Measurements from ENCODE around the gene SPATA2L.

DNA sequence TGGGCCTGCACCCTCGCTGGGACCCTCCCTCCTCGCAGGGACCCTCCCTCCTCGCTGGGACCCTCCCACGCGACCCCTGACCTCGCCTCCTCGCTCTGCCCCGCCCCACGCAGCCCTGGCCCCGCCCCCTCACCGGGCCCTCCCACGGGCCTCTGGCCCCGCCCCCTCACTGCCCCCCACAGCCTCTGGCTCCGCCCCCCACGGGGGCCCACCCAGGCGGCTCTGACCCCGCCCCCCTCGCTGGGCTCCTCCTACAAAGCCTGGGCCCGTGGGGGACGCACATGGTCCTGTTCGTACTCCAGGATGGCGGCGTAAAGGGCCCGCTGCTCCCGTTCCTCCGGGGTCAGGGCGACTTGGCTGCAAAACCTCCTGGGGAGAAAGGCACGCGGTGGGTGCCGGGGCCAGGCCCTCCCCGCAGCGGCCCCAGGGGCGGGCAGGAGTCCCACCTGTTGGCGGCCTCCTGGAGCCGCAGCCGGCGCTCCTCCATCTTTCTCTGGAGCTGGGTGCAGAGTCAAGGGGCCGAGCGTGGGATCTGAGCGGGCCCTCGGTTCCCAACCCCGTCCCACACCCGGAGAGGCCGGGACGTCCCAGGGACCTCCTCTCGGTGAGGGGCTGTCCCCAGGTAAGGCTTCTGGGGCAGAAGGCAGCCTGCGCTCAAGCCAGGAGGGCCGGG lies 10.2 kb upstream of the SPATA2L start:
- TF ChIP-seq, protein P1, sequence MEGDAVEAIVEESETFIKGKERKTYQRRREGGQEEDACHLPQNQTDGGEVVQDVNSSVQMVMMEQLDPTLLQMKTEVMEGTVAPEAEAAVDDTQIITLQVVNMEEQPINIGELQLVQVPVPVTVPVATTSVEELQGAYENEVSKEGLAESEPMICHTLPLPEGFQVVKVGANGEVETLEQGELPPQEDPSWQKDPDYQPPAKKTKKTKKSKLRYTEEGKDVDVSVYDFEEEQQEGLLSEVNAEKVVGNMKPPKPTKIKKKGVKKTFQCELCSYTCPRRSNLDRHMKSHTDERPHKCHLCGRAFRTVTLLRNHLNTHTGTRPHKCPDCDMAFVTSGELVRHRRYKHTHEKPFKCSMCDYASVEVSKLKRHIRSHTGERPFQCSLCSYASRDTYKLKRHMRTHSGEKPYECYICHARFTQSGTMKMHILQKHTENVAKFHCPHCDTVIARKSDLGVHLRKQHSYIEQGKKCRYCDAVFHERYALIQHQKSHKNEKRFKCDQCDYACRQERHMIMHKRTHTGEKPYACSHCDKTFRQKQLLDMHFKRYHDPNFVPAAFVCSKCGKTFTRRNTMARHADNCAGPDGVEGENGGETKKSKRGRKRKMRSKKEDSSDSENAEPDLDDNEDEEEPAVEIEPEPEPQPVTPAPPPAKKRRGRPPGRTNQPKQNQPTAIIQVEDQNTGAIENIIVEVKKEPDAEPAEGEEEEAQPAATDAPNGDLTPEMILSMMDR (conservative IDR thresholded peaks at IDR 0.05 in 1 of 2, IDR thresholded peaks at IDR 0.05 in 1 of 2; ENCODE audit: extremely low read depth in 1 of 2, insufficient read depth in 1 of 2, low read depth in 1 of 2, low read length in 2 of 2) = peak in 1 of 2 donors; percentile 5
- TF ChIP-seq EZH2 (IDR thresholded peaks at IDR 0.05; ENCODE audit: borderline replicate concordance, low read length) = no peak
